ENCODE data around the gene GDI1. TPM values are rescaled to one million over a fixed set of nuclear protein-coding genes. Genes with fewer than 3 reads are reported as not detected.

GDI1 gene
- total and polyA plus RNA-seq, 2 of the 4 experiments (the other 2 are of a cell fraction): 113 to 291 TPM

DNA sequence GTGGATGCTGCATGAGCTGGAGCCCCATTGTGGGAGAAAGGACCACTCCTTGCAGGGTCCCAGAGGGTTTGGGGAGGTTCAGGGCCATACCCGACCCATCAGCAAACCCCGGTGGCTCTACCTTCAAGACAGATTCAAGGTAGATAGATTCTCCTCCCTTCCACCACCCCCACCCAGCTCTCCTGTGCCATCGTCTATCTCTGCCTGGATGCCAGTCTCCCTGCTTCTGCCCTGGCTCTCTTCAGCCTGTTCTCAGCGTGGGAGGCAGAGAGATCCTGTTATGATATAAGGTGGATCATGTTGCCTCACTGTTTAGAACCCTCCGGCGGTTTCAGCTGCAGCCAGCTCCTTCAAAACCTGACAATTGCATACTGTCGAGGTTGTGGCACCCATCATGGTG, 36.7 kb downstream of the GDI1 start (continued):
- no peak for TF ChIP-seq SMC3 (IDR thresholded peaks at IDR 0.05; ENCODE audit: low read depth, low read length)
- TF ChIP-seq MXI1 (IDR thresholded peaks at IDR 0.05; ENCODE audit: borderline replicate concordance, low read depth, low read length): no peak
- no peak for TF ChIP-seq POLR2A (IDR thresholded peaks at IDR 0.05; ENCODE audit: low read depth, low read length)
- no peak for TF ChIP-seq NFE2L2 (IDR thresholded peaks at IDR 0.05; ENCODE audit: low read depth, low read length)

DNA sequence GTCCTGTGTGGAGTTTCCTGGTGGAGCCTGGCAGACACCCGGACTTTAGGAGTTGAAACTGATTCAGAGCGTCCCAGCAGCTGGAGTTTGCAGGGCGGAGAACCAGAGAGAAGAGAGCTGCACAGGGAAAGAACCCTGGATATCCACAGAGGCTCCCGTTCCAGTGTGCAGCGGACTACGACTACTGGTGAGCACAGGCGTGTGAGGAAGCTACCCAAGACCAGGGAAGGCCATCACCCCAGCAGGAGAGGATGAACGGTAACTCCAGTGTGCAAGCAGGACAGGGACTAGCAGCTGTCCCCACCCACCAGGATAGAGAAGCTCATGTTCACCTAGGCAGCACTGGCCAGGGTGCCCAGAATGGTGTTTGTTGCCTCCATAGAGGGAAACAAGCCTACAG, 39.9 kb downstream of the GDI1 start:
- no peaks in the 10 kb centered on the region for H3K27me3 ChIP-seq (ENCODE audit: control insufficient read depth, insufficient read depth, low read length)
- no peak overlapping the region for H4K91ac ChIP-seq (ENCODE audit: insufficient read depth, low read depth, low read length)
- ChIA-PET CTCF (no interaction called here), POLR2A (ENCODE audit: unreplicated experiment) (interaction anchor here (0.7 to 0.8 kb wide), 2 partner anchors 12 to 146 kb away, joined by 3 to 7 read pairs; no protein-coding TSS in a partner anchor)
- in situ Hi-C loops (cut with MboI; ENCODE audit: low sequenced_read_pairs) (no loop called here), intact Hi-C loops (cut with micrococcal nuclease) (no loop called here), dilution Hi-C loops (cut with HindIII; ENCODE audit: low sequenced_read_pairs, unreplicated experiment) (no loop called here)
- H4K8ac ChIP-seq (ENCODE audit: low read depth in 2 of 2, low read length in 2 of 2): no peak overlapping the region
- ATAC-seq (ENCODE audit: low read depth) (no peak), DNase-seq (no peak)
- H4K20me1 ChIP-seq (ENCODE audit: insufficient read depth, low read length): no peaks in the 10 kb centered on the region; the same call in 1 of the 2 replicates
- H2AK9ac ChIP-seq (replicated peaks; ENCODE audit: low read depth, low read length, poor library complexity): no peak overlapping the region
- no peak overlapping the region for H2BK20ac ChIP-seq (ENCODE audit: low read depth, low read length)
- no peak overlapping the region for H3K14ac ChIP-seq (replicated peaks; ENCODE audit: low read depth, low read length)
- no peak overlapping the region for H3K4me3 ChIP-seq (ENCODE audit: insufficient read depth, low read depth, low read length)
- H3K4me2 ChIP-seq (ENCODE audit: low read depth, low read length): no peak overlapping the region
- H3K9me1 ChIP-seq (ENCODE audit: insufficient read depth, low read length): no peaks in the 10 kb centered on the region
- no peak overlapping the region for H3K23ac ChIP-seq (ENCODE audit: low read depth, low read length)
- no peak for TF ChIP-seq USF2 (IDR thresholded peaks at IDR 0.05; ENCODE audit: low read depth, low read length)
- no peak for TF ChIP-seq RFX5 (IDR thresholded peaks at IDR 0.05; ENCODE audit: low read depth, low read length)
- TF ChIP-seq POLR2A (IDR thresholded peaks at IDR 0.05; ENCODE audit: low read depth, low read length): no peak
- TF ChIP-seq CEBPB (IDR thresholded peaks at IDR 0.05; ENCODE audit: low read depth, low read length): no peak
- TF ChIP-seq NFE2L2 (IDR thresholded peaks at IDR 0.05; ENCODE audit: low read depth, low read length): no peak
- no peak for TF ChIP-seq ELK1 (IDR thresholded peaks at IDR 0.05; ENCODE audit: borderline replicate concordance, low read depth, low read length)
- TF ChIP-seq MAZ (IDR thresholded peaks at IDR 0.05; ENCODE audit: borderline replicate concordance, low read depth, low read length): no peak
- TF ChIP-seq FOS (IDR thresholded peaks at IDR 0.05; ENCODE audit: low read depth, low read length): no peak
- no peak for TF ChIP-seq MAFK (IDR thresholded peaks at IDR 0.05; ENCODE audit: low read depth, low read length)
- TF ChIP-seq MXI1 (IDR thresholded peaks at IDR 0.05; ENCODE audit: borderline replicate concordance, low read depth, low read length): no peak
- H3K9me3 ChIP-seq (ENCODE audit: control insufficient read depth, insufficient read depth, low read length): peaks cover 2% of the 10 kb centered on the region; the same call in 1 of the 2 replicates
- H3K4ac ChIP-seq (ENCODE audit: low read depth, low read length): no peak overlapping the region
- peaks cover 13% of the 10 kb centered on the region for H3K36me3 ChIP-seq (ENCODE audit: control insufficient read depth, insufficient read depth, low read length)
- H3K4me1 ChIP-seq (ENCODE audit: control insufficient read depth, insufficient read depth, low read length): no peaks in the 10 kb centered on the region
- no peak overlapping the region for H2BK15ac ChIP-seq (ENCODE audit: low read depth, low read length)
- H3K56ac ChIP-seq (ENCODE audit: extremely low read depth, insufficient read depth, low read length): no peak overlapping the region
- no peak overlapping the region for H2BK120ac ChIP-seq (ENCODE audit: low read depth, low read length)
- H3K27ac ChIP-seq (ENCODE audit: insufficient read depth, low read length): no peak overlapping the region
- no peak overlapping the region for H4K5ac ChIP-seq (ENCODE audit: low read depth, low read length)
- H3K18ac ChIP-seq (ENCODE audit: low read depth, low read length): no peak overlapping the region
- no peak overlapping the region for H3K9ac ChIP-seq (ENCODE audit: low read depth, low read length)
- no peak overlapping the region for H2AK5ac ChIP-seq (ENCODE audit: low read depth, low read length)
- WGBS, 2 experiments (ENCODE audit: extremely low coverage in 2 of 2, insufficient read length in 1 of 2): 77% methylated on average over 3 of the region's 8 CpGs; no CpG with 5 or more reads in 1 of the 2 experiments
- no peaks in the 10 kb centered on the region; a peak in 1 of 4 replicates for H3K79me1 ChIP-seq (ENCODE audit: low read depth in 1 of 2, low read length in 2 of 2)
- H2AFZ ChIP-seq (replicated peaks; ENCODE audit: low read length, poor library complexity): no peak overlapping the region
- H2BK5ac ChIP-seq (ENCODE audit: low read depth, low read length, poor library complexity, severe bottlenecking): no peak overlapping the region
- BruUV-seq (replicated peaks): no TSS peak
